ENCODE measurements around the gene ZC3H12D. TPM values are rescaled to one million over a fixed set of nuclear protein-coding genes. Genes with fewer than 3 reads are reported as not detected.
A peak's percentile ranks its signal among the peaks of the same experiment; 100 is the strongest.

ZC3H12D gene
- total RNA-seq, 2 donors from 2014 or later = 219 to 248 TPM

DNA sequence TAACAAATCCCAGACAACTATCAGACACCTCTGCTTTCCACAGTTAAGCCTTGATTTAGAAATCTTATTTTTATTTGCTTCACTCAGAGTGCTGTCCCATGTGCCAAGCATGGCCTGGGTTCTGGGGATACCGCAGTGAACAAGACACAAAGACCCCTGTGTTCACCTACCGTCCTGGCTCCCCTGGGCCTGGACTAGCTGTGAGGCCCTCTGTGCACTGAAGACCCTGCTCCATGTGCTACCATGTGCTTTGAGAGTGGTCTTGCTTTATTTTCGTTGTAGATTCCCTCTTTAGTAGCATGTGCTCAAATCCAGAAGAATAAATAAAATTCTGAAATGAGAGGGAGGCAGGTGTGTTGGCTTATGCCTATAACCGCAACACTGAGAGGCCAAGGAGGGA is 62.2 kb downstream of the ZC3H12D start:
- Mint-ChIP-seq H3K4me3 (no peak overlapping the region), H3K27me3 (no peaks in the 10 kb centered on the region), H3K27ac (no peak overlapping the region), H3K4me1 (peaks cover 12% of the 10 kb centered on the region), H3K36me3 (ENCODE audit: low read depth) (no peaks in the 10 kb centered on the region)
- H3K9me3 ChIP-seq (ENCODE audit: control insufficient read depth, low read length, poor library complexity, severe bottlenecking) = no peaks in the 10 kb centered on the region
- DNase-seq (no peak), ATAC-seq (no peak)

DNA sequence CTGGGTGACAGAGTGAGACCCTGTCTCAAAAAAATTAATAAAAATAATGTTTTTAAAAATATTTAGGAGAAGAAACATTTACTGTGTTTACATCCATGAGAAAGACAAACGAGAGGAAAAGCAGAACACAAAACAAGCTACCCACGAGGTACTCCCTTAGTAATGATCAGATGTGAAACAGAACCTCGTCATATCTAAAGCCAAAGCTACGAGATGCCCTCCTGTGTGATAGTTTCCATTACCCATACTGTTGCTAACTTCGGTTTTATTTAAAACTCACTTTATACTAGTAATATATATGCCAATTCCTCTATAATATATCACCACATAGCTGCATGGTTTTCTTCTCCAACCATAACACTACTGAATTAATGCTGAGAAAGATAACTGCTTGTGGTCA is 63.7 kb downstream of the ZC3H12D start:
- H3K27me3 Mint-ChIP-seq = no peaks in the 10 kb centered on the region
- no peak for ATAC-seq

DNA sequence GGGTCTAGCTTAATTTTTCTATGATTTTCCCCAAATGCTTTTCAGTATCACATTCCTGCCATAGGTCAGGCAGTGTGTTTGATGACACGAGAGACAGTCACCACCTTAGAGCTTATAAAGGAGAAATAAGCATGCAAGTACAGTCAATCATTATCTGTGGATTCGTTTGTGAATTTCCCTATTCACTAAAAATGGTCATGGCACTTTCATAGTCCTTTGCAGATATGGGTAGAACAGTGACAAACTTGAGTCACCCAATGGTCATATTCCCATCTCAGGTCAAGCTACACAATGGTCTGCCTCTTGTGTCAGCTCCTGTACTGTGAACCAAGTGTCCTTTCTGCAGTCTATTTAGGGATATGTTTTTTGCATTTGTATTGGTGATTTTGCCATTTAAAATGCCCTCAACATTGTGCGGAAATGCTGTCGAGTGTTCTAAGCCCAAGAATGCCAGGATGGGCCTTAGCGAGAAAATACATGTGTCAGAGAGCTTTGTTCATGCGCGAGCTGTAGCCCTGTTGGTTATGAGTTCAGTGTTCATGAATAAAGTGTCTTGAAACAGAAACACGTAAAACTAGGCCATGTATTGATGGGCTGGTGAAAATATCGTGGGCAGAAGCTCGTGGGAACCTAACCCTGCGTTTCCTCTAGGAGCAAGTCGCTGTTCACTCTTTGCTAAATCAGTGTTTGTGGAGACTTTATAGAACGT is 65.0 kb downstream of the ZC3H12D start:
- DNase-seq (no peak), ATAC-seq (no peak)
- peaks cover 16% of the 10 kb centered on the region for H3K4me1 Mint-ChIP-seq
- no peak overlapping the region for H3K27ac Mint-ChIP-seq
- no peaks in the 10 kb centered on the region for H3K27me3 Mint-ChIP-seq
- no peaks in the 10 kb centered on the region for H3K36me3 Mint-ChIP-seq (ENCODE audit: low read depth)
- no peaks in the 10 kb centered on the region for H3K9me3 ChIP-seq (ENCODE audit: control insufficient read depth, low read length, poor library complexity, severe bottlenecking)
- no peak overlapping the region for H3K4me3 Mint-ChIP-seq

More for the DNA sequence above, 63.7 kb downstream of the ZC3H12D start:
- Mint-ChIP-seq H3K27ac (no peak overlapping the region), H3K36me3 (ENCODE audit: low read depth) (no peaks in the 10 kb centered on the region), H3K4me1 (peaks cover 12% of the 10 kb centered on the region), H3K4me3 (no peak overlapping the region)
- DNase-seq = no peak
- H3K9me3 ChIP-seq (ENCODE audit: control insufficient read depth, low read length, poor library complexity, severe bottlenecking) = no peaks in the 10 kb centered on the region

DNA sequence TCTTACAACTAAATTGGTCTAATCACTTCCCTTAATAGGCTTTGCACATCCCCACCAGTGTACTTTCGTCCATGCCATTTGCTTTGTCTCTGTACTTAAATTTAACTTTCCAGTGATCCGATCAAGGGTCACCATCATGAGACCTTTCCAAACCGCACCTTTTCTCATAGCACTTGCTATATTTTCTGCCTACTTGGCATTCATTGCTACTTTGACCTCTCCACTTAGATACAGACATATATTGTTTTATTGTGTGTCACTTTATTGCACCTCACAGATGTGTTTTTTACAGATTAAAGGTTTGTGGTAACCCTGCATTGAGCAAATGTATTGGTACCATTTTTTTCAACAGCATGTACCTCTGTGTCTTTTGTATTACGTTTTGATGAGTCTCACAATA is 70.0 kb downstream of the ZC3H12D start:
- H3K9me3 ChIP-seq (ENCODE audit: control insufficient read depth, low read length, poor library complexity, severe bottlenecking) = no peaks in the 10 kb centered on the region
- ATAC-seq = no peak
- Mint-ChIP-seq H3K36me3 (ENCODE audit: low read depth) (no peaks in the 10 kb centered on the region), H3K27ac (no peak overlapping the region), H3K4me1 (peaks cover 11% of the 10 kb centered on the region), H3K4me3 (no peak overlapping the region), H3K27me3 (no peaks in the 10 kb centered on the region)
- no peak for DNase-seq

DNA sequence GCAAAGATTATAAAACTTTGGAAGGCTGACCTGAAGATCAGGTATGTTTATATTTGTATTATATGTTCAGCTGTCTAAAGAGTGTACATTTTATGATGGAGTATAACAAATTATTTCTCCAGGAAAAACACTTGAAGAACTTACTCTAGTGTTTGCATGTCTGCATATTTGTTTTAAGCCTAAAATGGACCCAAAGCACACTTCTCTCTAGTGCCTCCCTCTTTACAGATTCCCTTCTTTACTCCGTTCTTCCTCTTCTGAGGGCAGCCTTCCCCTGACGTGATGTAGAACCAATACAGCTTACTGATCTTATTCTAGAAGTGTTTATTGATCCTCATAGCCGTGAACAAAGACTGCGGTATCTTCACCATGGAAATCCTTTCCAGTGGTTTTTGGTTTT is 70.8 kb downstream of the ZC3H12D start:
- no peaks in the 10 kb centered on the region for H3K36me3 Mint-ChIP-seq (ENCODE audit: low read depth)

DNA sequence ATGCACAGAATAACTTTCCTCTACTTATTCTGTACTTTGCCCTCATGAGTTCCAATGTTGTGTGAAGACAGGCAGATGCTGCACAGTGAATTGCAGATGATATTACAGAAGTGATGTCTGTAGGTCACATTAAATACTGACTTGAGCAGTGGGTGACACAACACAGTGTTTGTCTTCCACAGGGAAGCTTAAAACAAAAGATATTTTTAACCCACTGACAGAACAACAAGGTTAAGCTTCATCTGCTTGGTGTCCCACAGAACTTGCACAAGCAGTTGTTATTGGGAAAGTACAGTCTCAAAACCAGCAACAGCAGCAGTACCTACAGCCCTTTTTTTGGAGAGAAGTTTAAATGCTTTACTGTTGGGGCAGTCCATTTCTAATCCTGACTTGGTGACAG is 74.3 kb downstream of the ZC3H12D start:
- no peaks in the 10 kb centered on the region for H3K27me3 Mint-ChIP-seq
- ATAC-seq = no peak
- no peaks in the 10 kb centered on the region for H3K36me3 Mint-ChIP-seq (ENCODE audit: low read depth)
- no peak overlapping the region for H3K27ac Mint-ChIP-seq
- DNase-seq = no peak
- peaks cover 12% of the 10 kb centered on the region for H3K4me1 Mint-ChIP-seq
- H3K9me3 ChIP-seq (ENCODE audit: control insufficient read depth, low read length, poor library complexity, severe bottlenecking) = no peaks in the 10 kb centered on the region
- H3K4me3 Mint-ChIP-seq = no peak overlapping the region

More for the DNA sequence above, 70.8 kb downstream of the ZC3H12D start:
- Mint-ChIP-seq H3K27ac (no peak overlapping the region), H3K4me1 (peaks cover 8% of the 10 kb centered on the region), H3K4me3 (no peak overlapping the region), H3K27me3 (no peaks in the 10 kb centered on the region)
- ATAC-seq (no peak), DNase-seq (no peak)
- H3K9me3 ChIP-seq (ENCODE audit: control insufficient read depth, low read length, poor library complexity, severe bottlenecking) = no peaks in the 10 kb centered on the region

DNA sequence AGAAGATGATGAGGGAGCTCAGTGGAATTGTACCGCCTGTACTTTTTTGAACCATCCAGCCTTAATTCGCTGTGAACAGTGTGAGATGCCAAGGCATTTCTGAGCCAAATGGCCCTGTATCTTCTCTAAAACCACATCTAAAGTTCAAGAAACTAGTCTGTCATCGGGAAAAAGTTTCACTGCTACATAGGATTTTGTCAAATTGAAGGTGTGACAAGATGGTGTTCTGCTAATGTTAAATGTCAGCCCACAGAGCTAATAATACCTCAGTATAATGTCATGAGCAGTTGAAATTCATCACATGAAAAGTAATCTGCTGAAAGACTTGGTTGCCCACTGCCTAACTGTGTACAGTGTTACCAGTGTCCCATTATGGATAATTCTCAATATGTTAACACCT is 75.2 kb downstream of the ZC3H12D start:
- H3K9me3 ChIP-seq (ENCODE audit: control insufficient read depth, low read length, poor library complexity, severe bottlenecking) = no peaks in the 10 kb centered on the region
- Mint-ChIP-seq H3K27me3 (no peaks in the 10 kb centered on the region), H3K4me3 (no peak overlapping the region), H3K4me1 (peaks cover 10% of the 10 kb centered on the region), H3K27ac (no peak overlapping the region), H3K36me3 (ENCODE audit: low read depth) (no peaks in the 10 kb centered on the region)
- ATAC-seq = no peak
- DNase-seq = no peak

DNA sequence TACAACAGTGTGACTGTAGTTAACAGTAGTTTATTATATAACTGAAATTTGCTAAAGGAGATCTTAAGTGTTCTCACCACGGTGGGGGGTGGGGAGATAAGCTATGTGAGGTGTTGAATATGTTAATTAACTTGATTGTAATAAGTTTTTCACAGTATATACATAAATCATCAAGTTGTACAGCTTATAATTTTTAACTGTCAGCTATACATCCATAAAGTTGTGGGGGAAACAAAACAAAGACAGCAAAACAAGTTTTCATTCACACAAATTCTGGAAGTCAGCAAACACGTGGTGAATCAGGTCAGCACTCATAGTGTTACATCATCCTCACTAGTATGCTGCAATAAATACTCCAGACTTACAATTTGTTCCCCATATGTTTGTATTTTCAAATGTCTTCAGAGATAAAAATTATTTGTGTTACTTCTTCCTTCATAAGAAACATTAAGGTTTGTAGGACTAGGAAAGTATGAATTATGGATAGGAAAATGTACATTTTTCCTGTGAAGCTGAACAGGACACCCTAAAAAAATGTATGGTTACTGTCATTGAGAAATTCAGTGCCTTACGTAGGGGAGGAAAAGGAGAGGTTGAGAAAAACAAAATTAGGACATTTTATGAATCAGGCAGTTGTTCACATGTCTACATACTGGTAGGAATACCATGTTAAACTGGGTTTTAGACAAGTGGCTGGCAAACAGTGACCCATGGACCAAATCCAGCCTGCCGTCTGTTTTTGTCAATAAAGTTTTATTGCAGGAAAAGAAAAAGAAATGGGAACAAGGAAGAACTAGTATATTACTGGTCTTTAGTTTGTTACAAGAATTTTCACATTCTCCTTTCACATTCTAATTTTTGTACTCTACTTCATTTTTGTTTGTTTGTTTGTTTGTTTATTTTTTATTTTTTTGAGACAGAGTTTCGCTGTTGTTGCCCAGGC is 78.7 kb downstream of the ZC3H12D start:
- Mint-ChIP-seq H3K4me1 (peaks cover 9% of the 10 kb centered on the region), H3K36me3 (ENCODE audit: low read depth) (peaks cover 7% of the 10 kb centered on the region), H3K4me3 (peak overlapping the region; percentile 47), H3K27me3 (no peaks in the 10 kb centered on the region), H3K27ac (peak overlapping the region; percentile 60)
- ATAC-seq (no peak), DNase-seq (no peak)
- no peaks in the 10 kb centered on the region for H3K9me3 ChIP-seq (ENCODE audit: control insufficient read depth, low read length, poor library complexity, severe bottlenecking)

DNA sequence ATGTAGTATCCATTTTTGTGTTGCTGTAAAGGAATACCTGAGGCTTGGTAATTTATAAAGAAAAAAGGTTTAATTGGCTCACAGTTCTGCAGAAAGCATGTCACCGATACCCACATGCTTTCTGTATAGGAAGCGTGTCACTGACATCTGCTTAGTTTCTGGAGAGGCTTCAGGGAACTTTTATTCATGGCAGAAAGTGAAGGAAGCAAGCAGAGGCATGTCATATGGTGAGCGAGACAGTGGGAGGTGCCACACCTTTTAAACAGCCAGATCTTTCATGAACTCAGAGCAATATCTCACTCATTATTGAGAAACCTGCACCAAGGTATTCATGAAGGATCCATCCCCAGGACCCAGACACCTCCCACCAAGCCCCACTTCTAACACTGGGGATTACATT is 81.3 kb downstream of the ZC3H12D start:
- H3K9me3 ChIP-seq (ENCODE audit: control insufficient read depth, low read length, poor library complexity, severe bottlenecking) = no peaks in the 10 kb centered on the region
- ATAC-seq (no peak), DNase-seq (no peak)
- H3K27me3 Mint-ChIP-seq = no peaks in the 10 kb centered on the region
- peaks cover 9% of the 10 kb centered on the region for H3K4me1 Mint-ChIP-seq
- no peak overlapping the region for H3K4me3 Mint-ChIP-seq
- peak overlapping the region; percentile 21 for H3K27ac Mint-ChIP-seq
- peaks cover 12% of the 10 kb centered on the region for H3K36me3 Mint-ChIP-seq (ENCODE audit: low read depth)

DNA sequence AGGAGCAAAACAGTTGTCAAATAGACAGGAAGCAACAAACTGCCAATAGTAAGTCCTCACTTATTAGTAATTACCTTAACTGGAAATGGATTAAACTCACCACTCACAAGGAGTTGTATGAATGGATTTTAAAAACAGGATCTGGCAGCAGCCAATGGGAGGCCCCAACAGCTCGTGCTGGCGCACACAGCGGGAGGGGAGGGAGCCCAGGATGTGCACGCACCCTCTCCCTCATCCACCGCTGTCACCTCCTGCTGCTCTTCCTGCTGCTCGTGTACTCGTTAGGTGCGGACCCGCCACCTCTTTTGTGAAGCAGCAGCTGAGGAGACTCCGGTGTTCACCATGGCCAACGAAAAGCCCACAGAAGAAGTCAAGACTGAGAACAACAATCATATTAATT is 84.8 kb downstream of the ZC3H12D start, which contains the start of gene SUMO4:
TSS of gene SUMO4 (plus strand) at position 213 of the 400 bp plus-strand sequence. CDS start at position 343, 130 bp downstream.
- no peaks in the 10 kb centered on the region for H3K27me3 Mint-ChIP-seq
- no peaks in the 10 kb centered on the region for H3K9me3 ChIP-seq (ENCODE audit: control insufficient read depth, low read length, poor library complexity, severe bottlenecking)
- no peak for DNase-seq
- peak within 1 kb of the TSS; percentile 53 for H3K27ac Mint-ChIP-seq
- peaks cover 20% of the 10 kb centered on the region for H3K36me3 Mint-ChIP-seq (ENCODE audit: low read depth)
- H3K4me3 Mint-ChIP-seq = no peak within 1 kb of the TSS
- H3K4me1 Mint-ChIP-seq = peaks cover 15% of the 10 kb centered on the region
- no peak for ATAC-seq

DNA sequence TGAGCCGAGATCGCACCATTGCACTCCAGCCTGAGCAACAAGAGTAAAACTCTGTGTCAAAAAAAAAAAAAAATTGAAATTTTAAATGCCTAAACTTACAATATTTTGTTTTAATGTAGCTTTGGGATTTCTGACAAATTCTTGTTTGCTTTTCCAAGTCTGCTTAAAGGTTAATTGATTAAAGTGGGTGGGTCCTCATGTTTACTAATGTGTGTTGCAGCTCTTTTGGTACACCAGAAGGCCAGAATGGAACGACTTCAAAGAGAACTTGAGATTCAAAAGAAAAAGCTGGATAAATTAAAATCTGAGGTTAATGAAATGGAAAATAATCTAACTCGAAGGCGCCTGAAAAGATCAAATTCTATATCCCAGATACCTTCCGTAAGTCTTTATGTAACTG is 87.4 kb downstream of the ZC3H12D start:
- no peaks in the 10 kb centered on the region for H3K27me3 Mint-ChIP-seq
- ATAC-seq (no peak), DNase-seq (no peak)
- H3K27ac Mint-ChIP-seq = no peak overlapping the region
- peak overlapping the region; percentile 39 for H3K4me3 Mint-ChIP-seq
- H3K4me1 Mint-ChIP-seq = peaks cover 36% of the 10 kb centered on the region
- H3K9me3 ChIP-seq (ENCODE audit: control insufficient read depth, low read length, poor library complexity, severe bottlenecking) = no peaks in the 10 kb centered on the region
- H3K36me3 Mint-ChIP-seq (ENCODE audit: low read depth) = peaks cover 18% of the 10 kb centered on the region
